ENCODE data around the gene TSC1.

TSC1 gene

GRCh38 chr9:132931178-132931735, 13.2 kb downstream of the TSC1 start:
- DNase-seq: no peak

- DNase-seq: no peak
Observed at GRCh38 chr9:132927704-132928103, 16.7 kb downstream of the TSC1 start.

- no peak for DNase-seq
Observed at GRCh38 chr9:132923346-132923902, 21.0 kb downstream of the TSC1 start.

GRCh38 chr9:132919614-132920268, 24.7 kb downstream of the TSC1 start:
- no peak for DNase-seq

GRCh38 chr9:132914924-132915323, 29.5 kb downstream of the TSC1 start:
- DNase-seq: no peak

GRCh38 chr9:132912131-132912530, 32.3 kb downstream of the TSC1 start:
- DNase-seq: no peak

- no peak for DNase-seq
Observed at GRCh38 chr9:132910376-132910775, 34.0 kb downstream of the TSC1 start.

- DNase-seq: no peak
Observed at GRCh38 chr9:132909311-132909710, 35.1 kb downstream of the TSC1 start.

- peak; percentile 6 for DNase-seq
Observed at GRCh38 chr9:132908635-132909034, 35.8 kb downstream of the TSC1 start.

GRCh38 chr9:132905726-132906125, 38.7 kb downstream of the TSC1 start:
- DNase-seq: no peak

- DNase-seq: no peak
Observed at GRCh38 chr9:132903574-132904492, 40.6 kb downstream of the TSC1 start.

GRCh38 chr9:132901858-132902831, 42.3 kb downstream of the TSC1 start:
- DNase-seq: peak; percentile 80

- no peak for DNase-seq
Observed at GRCh38 chr9:132898051-132898450, 46.4 kb downstream of the TSC1 start.

GRCh38 chr9:132896906-132897305, 47.5 kb downstream of the TSC1 start:
- DNase-seq: no peak

GRCh38 chr9:132896264-132896663, 48.2 kb downstream of the TSC1 start:
- DNase-seq: no peak

- DNase-seq: no peak
Observed at GRCh38 chr9:132894862-132895835, 49.3 kb downstream of the TSC1 start.

- no peak for DNase-seq
Observed at GRCh38 chr9:132894346-132894745, 50.1 kb downstream of the TSC1 start.

- DNase-seq: no peak
Observed at GRCh38 chr9:132892400-132892799, 52.0 kb downstream of the TSC1 start.

- DNase-seq: no peak
Observed at GRCh38 chr9:132888151-132888550, 56.3 kb downstream of the TSC1 start.

- DNase-seq: no peak
Observed at GRCh38 chr9:132887181-132888120, 57.0 kb downstream of the TSC1 start.

Measured in activated CD4-positive, alpha-beta T cell treated with anti-CD3 and anti-CD28 coated beads, Interleukin-10, Interleukin-2, amounts not matched to agents 100 ng/mL and 50 ng/mL, durations not matched to agents 16 hours and 8 hours (primary cell).